ENCODE measurements around the gene ACSS3.

Gene ACSS3

DNA sequence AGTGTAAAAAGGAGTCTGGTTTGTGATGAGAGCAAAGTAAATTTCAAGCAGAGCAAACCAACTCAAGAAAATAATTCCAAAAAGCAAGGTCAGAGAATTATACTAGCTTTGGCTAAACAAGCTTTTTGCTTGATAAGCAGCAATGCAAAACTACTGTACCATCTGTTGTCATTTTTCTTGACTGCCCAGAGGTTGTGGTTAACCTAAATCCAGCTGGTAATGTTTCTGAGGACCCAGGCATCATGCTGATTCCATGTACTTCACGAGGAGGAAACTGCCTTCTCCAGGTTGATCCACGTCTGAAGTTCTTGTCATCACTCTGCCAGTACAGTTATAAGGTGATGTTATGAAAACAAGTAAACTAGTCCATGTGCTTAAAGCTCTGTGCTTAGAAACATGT, 185.2 kb downstream of the ACSS3 start:
- no peak overlapping the region for H3K4me3 ChIP-seq
- no peak overlapping the region for H3K27ac ChIP-seq

DNA sequence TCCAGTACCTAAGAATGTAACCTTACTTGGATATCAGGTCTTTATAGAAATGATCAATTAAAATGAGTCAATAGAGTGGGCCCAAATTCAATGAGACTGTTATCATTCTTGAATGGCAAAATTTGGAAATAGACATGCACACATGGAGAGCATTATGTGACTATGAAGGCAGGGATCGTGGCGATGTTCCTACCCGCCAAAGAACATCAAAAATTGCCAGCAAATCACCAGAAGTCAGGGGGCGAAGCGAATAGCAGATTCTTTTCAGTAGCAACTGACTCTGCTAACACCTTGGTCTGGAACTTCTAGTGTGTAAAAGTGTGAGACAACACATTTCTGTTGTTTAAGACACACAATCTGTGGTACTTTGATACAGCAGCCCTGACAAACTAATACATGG, 192.5 kb downstream of the ACSS3 start:
- Histone ChIP-seq H3K4me3 (no peak overlapping the region), H3K27ac (no peak overlapping the region)

GRCh38 chr12:81274637-81275529, 197.0 kb downstream of the ACSS3 start:
- Histone ChIP-seq H3K4me3 (no peak overlapping the region), H3K27ac (no peak overlapping the region)

GRCh38 chr12:81284137-81284536, 206.3 kb downstream of the ACSS3 start:
- Histone ChIP-seq H3K27ac (no peak overlapping the region), H3K4me3 (no peak overlapping the region)

- Histone ChIP-seq H3K4me3 (no peak overlapping the region), H3K27ac (no peak overlapping the region)
These were observed 210.8 kb downstream of the ACSS3 start for GRCh38 chr12:81288651-81289050.

- H3K27ac ChIP-seq, result no peak overlapping the region
- H3K4me3 ChIP-seq, result no peak overlapping the region
These were observed 216.7 kb downstream of the ACSS3 start for GRCh38 chr12:81294325-81295190.

GRCh38 chr12:81295251-81295650, 217.4 kb downstream of the ACSS3 start:
- Histone ChIP-seq H3K4me3 (no peak overlapping the region), H3K27ac (no peak overlapping the region)

GRCh38 chr12:81296556-81297305, 218.9 kb downstream of the ACSS3 start:
- no peak overlapping the region for H3K4me3 ChIP-seq
- H3K27ac ChIP-seq, result no peak overlapping the region

GRCh38 chr12:81297601-81298000, 219.7 kb downstream of the ACSS3 start:
- no peak overlapping the region for H3K4me3 ChIP-seq

GRCh38 chr12:81300454-81300853, 222.6 kb downstream of the ACSS3 start:
- Histone ChIP-seq H3K4me3 (no peak overlapping the region), H3K27ac (no peak overlapping the region)

More at GRCh38 chr12:81297601-81298000, 219.7 kb downstream of the ACSS3 start:
- H3K27ac ChIP-seq, result no peak overlapping the region

DNA sequence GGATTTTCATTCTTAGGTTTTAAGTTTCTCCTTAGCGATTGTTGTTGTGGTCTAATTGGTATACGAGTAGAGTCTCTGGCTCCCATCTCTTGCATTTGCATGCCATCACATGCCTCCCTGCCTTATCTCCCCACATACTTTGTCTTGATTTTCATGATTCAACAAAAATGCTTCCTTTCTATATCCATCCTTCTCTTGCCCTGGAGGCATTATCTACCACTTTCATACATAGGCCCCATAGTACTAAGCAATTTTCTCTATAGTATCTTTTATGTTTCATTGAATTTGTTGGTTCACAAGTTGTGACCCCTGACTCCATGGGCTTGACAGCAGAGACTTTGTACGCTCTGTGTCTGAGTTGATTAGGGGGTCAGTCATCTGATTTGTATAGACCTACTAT, 226.1 kb downstream of the ACSS3 start:
- Histone ChIP-seq H3K27ac (no peak overlapping the region), H3K4me3 (no peak overlapping the region)

All from skin epidermis (tissue), 12 donors.